Naive thymus-derived CD8-positive, alpha-beta T cell (primary cell): ENCODE results near the gene MICU2. TPM values are rescaled to one million over a fixed set of nuclear protein-coding genes. Genes with fewer than 3 reads are reported as not detected.
A peak's percentile ranks its signal among the peaks of the same experiment; 100 is the strongest.

ENCODE experiments used
- ATAC-seq, 2 donors: fragments of 150-1000 bp; cut with Tn5 transposase in 1 of 2; sonication (Bioruptor Pico), chemical (Tn5 transposase) in 1 of 2; 1 replicate in 1 of 2; 2 replicates in 1 of 2; pipeline ENCODE4 v1.10.0; 2021; ENCODE audit warnings: mild to moderate bottlenecking in 2 of 2, moderate library complexity in 2 of 2
- POLR2A ChIA-PET: fragments of 350-600 bp; sonication (Branson Sonifier 250); formaldehyde crosslinking; loops from one replicate; lab custom pipeline; 2021; ENCODE audit warnings: antibody characterized with exemption; lab: Charles Lee
- DNase-seq, 10 donors: peaks; one replicate each; pipeline versions ENCODE4 v3.0.0 to v3.0.0-alpha.2; 2020 to 2022
- H3K27ac Mint-ChIP-seq, 10 donors: one replicate each; pipeline ENCODE4 v1.8.0; 2020 to 2022; ENCODE audit warnings: mild to moderate bottlenecking in 10 of 10, mixed read lengths in 10 of 10, moderate library complexity in 4 of 10, inconsistent platforms in 1 of 10
- H3K27me3 Mint-ChIP-seq, 5 donors: one replicate each; pipeline ENCODE4 v1.8.0; 2021 to 2022; ENCODE audit warnings: mixed read lengths in 5 of 5
- H3K36me3 Mint-ChIP-seq, 3 donors: one replicate each; pipeline ENCODE4 v1.8.0; 2020 to 2022; ENCODE audit warnings: mixed read lengths in 3 of 3, mild to moderate bottlenecking in 2 of 3, inconsistent platforms in 1 of 3
- H3K4me1 Mint-ChIP-seq, 4 donors: one replicate each; pipeline ENCODE4 v1.8.0; 2021 to 2022; ENCODE audit warnings: mixed read lengths in 4 of 4
- H3K4me3 Mint-ChIP-seq, 10 donors: one replicate each; pipeline ENCODE4 v1.8.0; 2020 to 2022; ENCODE audit warnings: mild to moderate bottlenecking in 10 of 10, mixed read lengths in 10 of 10, moderate library complexity in 6 of 10, inconsistent platforms in 1 of 10
- H3K9me3 Mint-ChIP-seq, 9 donors: one replicate each; pipeline ENCODE4 v1.8.0; 2020 to 2022; ENCODE audit warnings: mixed read lengths in 9 of 9, mild to moderate bottlenecking in 3 of 9, inconsistent platforms in 1 of 9, moderate library complexity in 1 of 9
- polyA plus RNA-seq, 3 donors: library from polyadenylated mRNA; unstranded; fragments of 300-500 nt; fragmentation: Illumina TruSeq; gene quantifications; one replicate each; pipeline ENCODE4 v1.2.3, GENCODE V29; 2021
- total RNA-seq, 8 experiments: library from RNA in 2 of 8; stranded (reverse) in 2 of 8; gene quantifications; one replicate each; pipeline ENCODE4 v1.2.3 and lab custom pipeline; 2021 to 2026

Gene MICU2
- total and polyA plus RNA-seq, 5 experiments from 2014 or later, result 37.4 to 55.2 (median 44.3) TPM

DNA sequence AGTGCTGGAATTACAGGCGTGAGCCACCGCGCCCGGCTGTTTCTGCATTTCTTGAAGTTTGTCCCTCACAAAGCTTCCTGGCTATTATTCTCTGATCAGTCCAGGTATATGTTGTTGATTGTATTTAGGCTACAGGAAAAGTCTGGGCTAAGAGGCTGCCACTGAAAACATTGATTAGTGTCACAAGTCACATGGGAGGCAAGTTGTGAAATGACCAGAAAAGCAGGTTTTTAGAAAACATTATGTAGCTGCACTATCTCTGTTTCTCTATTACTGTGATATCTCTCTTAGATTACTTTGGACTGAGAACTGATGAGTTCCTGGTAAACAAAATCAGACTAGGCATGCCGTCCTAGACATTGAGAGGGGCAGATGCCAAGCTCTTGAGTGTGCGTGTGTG lies 128.9 kb downstream of the MICU2 start:
- H3K4me3 Mint-ChIP-seq, result no peak overlapping the region
- ATAC-seq, result no peak
- peaks cover 0 to 8% (median 5%) of the 10 kb centered on the region in 3 donors for H3K36me3 Mint-ChIP-seq
- H3K4me1 Mint-ChIP-seq, result peaks cover 8 to 18% (median 9%) of the 10 kb centered on the region in 4 donors
- H3K27me3 Mint-ChIP-seq, result peaks cover 0 to 3% (median 0%) of the 10 kb centered on the region in 5 donors
- peak overlapping the region in 1 of 10 donors; percentile 1 for H3K27ac Mint-ChIP-seq
- peaks cover 0 to 15% (median 6%) of the 10 kb centered on the region in 9 donors for H3K9me3 Mint-ChIP-seq
- no peak for DNase-seq
- POLR2A ChIA-PET, result interaction anchor here (1.2 kb wide), 1 partner anchor 177 kb away, joined by 3 read pairs; no protein-coding TSS in a partner anchor

DNA sequence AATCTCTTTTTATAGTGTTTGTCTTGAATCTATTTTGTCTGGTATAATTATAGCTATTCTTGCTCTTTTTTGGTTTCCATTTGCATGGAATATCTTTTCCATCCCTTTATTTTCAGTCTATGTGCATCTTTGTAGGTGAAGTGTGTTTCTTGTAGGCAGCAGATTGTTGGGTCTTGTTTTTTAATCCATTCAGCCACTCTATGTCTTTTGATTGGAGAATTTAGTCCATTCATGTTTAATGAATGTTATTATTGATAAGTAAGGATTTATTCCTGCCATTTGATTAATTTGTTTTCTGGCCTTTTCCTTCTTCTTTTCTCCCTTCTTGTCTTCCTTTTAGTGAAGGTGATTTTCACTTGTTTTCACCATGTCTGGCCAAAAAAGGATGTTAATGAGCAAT lies 133.2 kb downstream of the MICU2 start:
- Mint-ChIP-seq H3K27ac (no peak overlapping the region), H3K36me3 (peaks cover 0 to 8% (median 5%) of the 10 kb centered on the region in 3 donors), H3K4me3 (no peak overlapping the region), H3K9me3 (peaks cover 0 to 15% (median 6%) of the 10 kb centered on the region in 9 donors), H3K4me1 (no peaks in the 10 kb centered on the region), H3K27me3 (no peaks in the 10 kb centered on the region)
- no peak for ATAC-seq
- no peak for DNase-seq
- POLR2A ChIA-PET, result interaction anchor here (0.7 to 1.2 kb wide), 2 partner anchors 10 to 810 kb away, joined by 3 read pairs; no protein-coding TSS in a partner anchor

DNA sequence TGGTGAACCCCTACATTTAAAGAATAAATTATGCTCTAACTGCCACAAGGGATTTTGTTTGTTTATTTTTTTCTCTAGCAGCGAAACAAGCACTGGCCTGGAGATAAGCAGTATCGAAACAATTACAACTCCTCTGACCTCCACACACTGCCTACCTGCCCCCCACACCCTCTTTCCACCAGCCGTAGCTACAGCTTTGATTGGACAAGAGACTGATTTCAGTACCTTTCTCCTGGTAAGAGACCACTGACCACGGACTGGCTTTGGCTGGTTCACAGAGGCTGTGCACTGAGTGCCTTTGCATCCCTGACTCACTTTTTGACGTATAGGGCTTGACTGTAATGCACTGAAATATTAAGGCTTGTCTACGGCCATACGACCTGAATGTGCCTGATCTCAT lies 137.4 kb downstream of the MICU2 start:
- Mint-ChIP-seq H3K27me3 (no peaks in the 10 kb centered on the region), H3K27ac (no peak overlapping the region), H3K4me1 (no peaks in the 10 kb centered on the region), H3K4me3 (no peak overlapping the region), H3K36me3 (peaks cover 0 to 8% (median 2%) of the 10 kb centered on the region in 3 donors), H3K9me3 (peaks cover 0 to 11% (median 5%) of the 10 kb centered on the region in 9 donors)
- POLR2A ChIA-PET, result no interaction called here
- ATAC-seq, result no peak
- no peak for DNase-seq

DNA sequence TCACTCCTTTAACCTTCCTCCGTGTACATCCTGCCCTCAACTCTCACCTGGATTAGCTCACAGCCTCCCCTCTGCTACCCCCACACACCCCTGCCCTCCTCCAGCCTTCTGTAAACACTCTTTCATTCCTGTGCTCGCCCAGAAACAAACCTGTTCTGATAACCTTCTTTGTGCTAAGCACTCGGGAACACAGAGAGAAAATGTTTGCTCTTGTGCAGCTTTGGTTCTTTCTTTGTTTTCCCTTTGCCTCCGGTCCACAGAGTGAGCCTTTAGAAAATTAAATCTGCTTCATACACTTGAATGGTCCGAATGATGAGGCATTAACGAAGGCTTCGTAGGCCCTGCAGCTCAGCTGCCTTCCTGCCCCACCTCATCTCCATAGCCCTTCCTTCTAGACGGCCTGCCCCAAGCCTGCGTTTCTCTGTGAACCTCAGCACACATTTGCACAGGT lies 138.2 kb downstream of the MICU2 start:
- no peak overlapping the region for H3K27ac Mint-ChIP-seq
- peaks cover 0 to 2% (median 0%) of the 10 kb centered on the region in 3 donors for H3K36me3 Mint-ChIP-seq
- ATAC-seq (no peak), DNase-seq (no peak)
- POLR2A ChIA-PET, result no interaction called here
- peaks cover 0 to 3% (median 3%) of the 10 kb centered on the region in 9 donors for H3K9me3 Mint-ChIP-seq
- no peak overlapping the region for H3K4me3 Mint-ChIP-seq
- no peaks in the 10 kb centered on the region for H3K27me3 Mint-ChIP-seq
- H3K4me1 Mint-ChIP-seq, result no peaks in the 10 kb centered on the region

DNA sequence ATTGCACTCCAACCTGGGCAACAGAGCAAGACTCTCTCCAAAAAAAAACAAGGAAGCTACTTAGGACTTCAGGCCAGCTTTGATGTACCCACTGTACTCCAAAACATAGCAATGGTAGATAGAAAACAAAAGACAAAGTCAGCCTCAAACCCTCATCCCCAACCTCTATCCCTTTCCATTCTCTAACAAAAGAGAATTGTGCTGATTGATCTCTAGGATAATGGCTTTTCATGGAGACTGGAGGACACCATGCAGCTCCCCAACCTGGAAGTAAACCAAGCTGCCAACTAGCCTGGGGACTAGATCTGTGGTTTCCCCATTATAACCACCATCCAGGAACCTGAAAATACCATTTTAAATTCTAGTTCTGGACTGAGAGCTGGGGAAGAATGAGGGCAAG lies 140.5 kb downstream of the MICU2 start:
- ATAC-seq (no peak), DNase-seq (no peak)
- POLR2A ChIA-PET, result no interaction called here
- H3K27ac Mint-ChIP-seq, result no peak overlapping the region
- H3K9me3 Mint-ChIP-seq, result no peaks in the 10 kb centered on the region
- H3K27me3 Mint-ChIP-seq, result no peaks in the 10 kb centered on the region
- no peaks in the 10 kb centered on the region for H3K36me3 Mint-ChIP-seq
- H3K4me1 Mint-ChIP-seq, result peaks cover 0 to 11% (median 8%) of the 10 kb centered on the region in 4 donors
- no peak overlapping the region for H3K4me3 Mint-ChIP-seq

DNA sequence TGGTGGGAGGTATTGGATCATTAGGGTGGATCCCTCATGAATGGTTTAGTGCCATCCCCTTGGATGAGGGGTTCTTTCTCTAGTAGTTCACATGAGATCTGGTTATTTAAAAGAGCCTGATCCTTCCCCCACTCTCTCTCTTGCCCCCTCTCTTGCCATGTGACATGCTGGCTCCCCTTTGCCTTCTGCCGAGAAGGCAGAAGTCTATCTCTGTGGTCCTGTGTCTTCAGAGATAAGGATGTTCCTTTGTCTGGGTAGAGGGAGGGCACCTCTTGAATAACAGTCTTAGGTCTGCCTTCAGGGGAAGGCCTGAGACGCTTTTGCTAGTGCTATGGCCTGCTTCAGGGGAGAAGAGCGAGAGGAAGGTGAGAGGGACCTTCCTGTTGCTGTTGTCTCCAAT lies 142.8 kb downstream of the MICU2 start:
- POLR2A ChIA-PET, result interaction anchor here (0.9 kb wide), 1 partner anchor 9 kb away, joined by 3 read pairs; no protein-coding TSS in a partner anchor
- no peaks in the 10 kb centered on the region for H3K9me3 Mint-ChIP-seq
- H3K36me3 Mint-ChIP-seq, result peaks cover 0 to 2% (median 0%) of the 10 kb centered on the region in 3 donors
- peaks cover 7 to 29% (median 28%) of the 10 kb centered on the region in 4 donors for H3K4me1 Mint-ChIP-seq
- peak overlapping the region in 3 of 10 donors; percentile 86 to 98 (median 88) for H3K27ac Mint-ChIP-seq
- no peak for ATAC-seq
- H3K4me3 Mint-ChIP-seq, result peak overlapping the region in 1 of 10 donors; percentile 48
- no peaks in the 10 kb centered on the region for H3K27me3 Mint-ChIP-seq
- DNase-seq, result no peak

DNA sequence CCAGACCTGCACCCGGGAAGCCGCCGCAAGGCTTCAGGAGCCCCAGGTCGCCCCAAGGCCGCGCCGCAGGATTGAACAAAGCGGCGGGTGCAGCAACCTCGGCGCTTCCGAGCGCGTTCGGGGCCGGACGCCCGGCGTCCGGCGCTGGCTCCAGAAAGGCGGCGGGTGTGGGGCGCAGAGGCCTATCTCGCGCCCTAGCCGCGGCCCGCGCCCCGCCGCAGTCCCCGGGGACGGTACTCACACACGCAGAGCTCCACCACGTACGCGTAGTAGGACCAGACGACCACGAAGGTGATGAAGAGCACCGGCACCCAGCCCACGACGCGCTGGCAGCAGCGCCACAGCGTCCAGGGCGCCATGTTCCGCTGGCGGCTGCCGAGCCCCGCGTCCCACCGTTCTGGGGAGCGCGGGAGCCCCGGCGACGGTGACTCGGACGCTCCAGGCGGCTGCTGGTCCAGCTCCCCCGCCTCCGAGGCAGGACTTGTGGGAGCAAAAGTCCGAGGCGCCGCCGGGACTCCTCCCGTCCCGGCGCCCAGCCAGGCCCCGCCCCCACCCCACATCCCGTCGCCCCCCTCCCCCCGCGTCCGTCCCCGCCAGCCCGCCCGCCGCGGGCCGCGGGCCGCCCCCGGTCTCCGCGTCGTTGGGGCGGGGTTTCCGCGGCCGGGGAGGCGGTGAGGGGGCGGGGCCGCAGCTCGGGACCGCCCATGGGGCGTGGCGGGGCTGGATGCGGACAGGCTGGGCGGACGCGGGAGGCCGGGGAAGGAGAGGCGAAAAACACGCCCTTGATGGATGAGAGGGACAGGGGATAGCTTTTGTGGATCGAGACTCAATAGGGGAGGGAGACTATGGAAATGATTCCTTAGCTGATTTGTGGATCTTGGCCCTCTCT lies 144.9 kb downstream of the MICU2 start, which contains the start of gene ZDHHC20:
ZDHHC20 (minus strand) TSS at position 491 of the 889 bp plus-strand sequence; CDS start at position 359, 132 bp downstream.
- H3K36me3 Mint-ChIP-seq, result peaks cover 5 to 8% (median 7%) of the 10 kb centered on the region in 3 donors
- H3K9me3 Mint-ChIP-seq, result no peaks in the 10 kb centered on the region
- H3K27ac Mint-ChIP-seq, result peak within 1 kb of the TSS; percentile 86 to 98 (median 93)
- POLR2A ChIA-PET, result interaction anchor here (0.8 to 2.4 kb wide), 12 partner anchors 18 to 686 kb away, joined by 3 to 14 read pairs (median 4); partner anchors contain the start of genes EEF1AKMT1, MICU2, MRPL57 and SKA3
- no peaks in the 10 kb centered on the region for H3K27me3 Mint-ChIP-seq
- peaks cover 13 to 44% (median 43%) of the 10 kb centered on the region in 4 donors for H3K4me1 Mint-ChIP-seq
- ATAC-seq (peak; percentile 80 to 83), DNase-seq (peak; percentile 74 to 92 (median 89))
- peak within 1 kb of the TSS; percentile 90 to 96 (median 92) for H3K4me3 Mint-ChIP-seq

DNA sequence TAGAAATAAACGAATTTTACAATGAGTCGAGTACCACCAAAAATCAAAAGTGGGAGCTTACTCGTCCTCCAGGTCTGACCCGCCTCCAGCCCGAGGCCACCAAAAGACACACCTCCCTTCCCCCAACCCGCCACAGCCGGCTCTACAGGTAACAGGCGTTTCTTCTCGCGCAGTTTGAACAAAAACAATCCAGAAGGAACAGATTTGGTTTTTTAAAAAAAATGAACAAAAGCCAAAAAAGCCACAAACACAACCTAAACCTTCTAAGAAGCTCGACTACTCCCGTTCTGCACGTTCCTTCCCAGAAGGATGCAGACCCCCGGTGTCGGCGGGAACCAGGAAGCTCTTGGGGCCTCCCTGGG lies 145.5 kb downstream of the MICU2 start:
- peaks cover 5 to 8% (median 7%) of the 10 kb centered on the region in 3 donors for H3K36me3 Mint-ChIP-seq
- peaks cover 13 to 47% (median 44%) of the 10 kb centered on the region in 4 donors for H3K4me1 Mint-ChIP-seq
- POLR2A ChIA-PET, result interaction anchor here (0.9 to 2.4 kb wide), 10 partner anchors 18 to 282 kb away, joined by 3 to 14 read pairs (median 4); partner anchors contain the start of genes MICU2, MRPL57 and SKA3
- peaks cover 0 to under 1% (median 0%) of the 10 kb centered on the region in 9 donors for H3K9me3 Mint-ChIP-seq
- peak overlapping the region; percentile 85 to 96 (median 92) for H3K27ac Mint-ChIP-seq
- no peaks in the 10 kb centered on the region for H3K27me3 Mint-ChIP-seq
- H3K4me3 Mint-ChIP-seq, result peak overlapping the region; percentile 90 to 95 (median 92)
- ATAC-seq (peak; percentile 31 to 33), DNase-seq (peak in 9 of 10 donors; percentile 27 to 74 (median 39))

DNA sequence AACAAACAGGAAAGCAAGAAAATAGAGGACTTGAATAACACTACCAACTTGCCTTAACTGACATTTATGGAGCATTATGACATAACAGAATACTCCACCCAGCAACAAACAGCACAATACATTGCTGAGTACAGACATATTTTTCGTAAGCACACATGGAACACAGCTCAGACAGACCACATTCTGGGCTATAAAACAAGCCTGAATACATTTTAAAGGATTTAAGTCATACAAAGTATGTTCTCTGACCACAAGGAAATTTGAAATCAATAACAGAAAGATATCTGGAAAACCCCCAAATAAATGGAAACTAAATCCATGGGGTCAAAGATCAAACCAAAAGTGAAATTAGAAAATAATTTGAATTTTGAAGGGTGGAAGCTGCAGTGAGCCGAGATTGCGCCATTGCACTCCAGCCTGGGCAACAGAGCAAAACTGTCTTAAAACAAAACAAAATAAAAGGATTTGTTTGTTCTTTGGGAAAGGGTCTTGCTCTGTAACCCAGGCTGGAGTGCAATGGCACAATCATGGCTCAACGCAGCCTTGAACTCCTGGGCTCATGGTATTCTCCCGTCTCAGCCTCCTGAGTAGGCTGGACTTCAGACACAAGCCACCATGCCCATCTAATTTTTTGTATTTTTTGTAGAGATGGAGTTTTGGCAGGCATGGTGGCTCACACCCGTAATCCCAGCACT lies 150.4 kb downstream of the MICU2 start:
- H3K36me3 Mint-ChIP-seq, result peaks cover 13 to 16% (median 15%) of the 10 kb centered on the region in 3 donors
- ATAC-seq (no peak), DNase-seq (no peak)
- peak overlapping the region in 3 of 10 donors; percentile 5 to 36 (median 11) for H3K4me3 Mint-ChIP-seq
- H3K27ac Mint-ChIP-seq, result no peak overlapping the region
- H3K4me1 Mint-ChIP-seq, result peaks cover 25 to 70% (median 66%) of the 10 kb centered on the region in 4 donors
- H3K9me3 Mint-ChIP-seq, result peaks cover 0 to 14% (median 7%) of the 10 kb centered on the region in 9 donors
- POLR2A ChIA-PET, result no interaction called here
- no peaks in the 10 kb centered on the region for H3K27me3 Mint-ChIP-seq

DNA sequence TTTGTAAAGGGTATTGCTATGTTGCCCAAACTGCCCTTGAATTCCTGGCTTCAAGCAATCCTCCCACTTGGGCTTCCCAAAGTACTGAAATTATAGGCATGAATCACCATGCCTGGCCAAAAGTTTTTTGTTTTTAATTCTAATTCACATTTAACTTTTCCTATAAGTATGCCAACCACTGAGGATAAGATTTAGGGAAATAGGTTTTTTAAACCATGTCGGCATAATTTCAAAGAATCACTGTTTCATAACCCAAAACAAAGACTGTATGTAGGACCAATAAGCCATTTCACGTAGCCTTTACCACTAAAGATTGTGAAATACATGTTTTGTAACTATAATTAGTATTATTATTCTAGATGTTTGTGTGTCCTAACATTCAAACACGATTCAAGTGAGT lies 153.0 kb downstream of the MICU2 start:
- H3K9me3 Mint-ChIP-seq, result peaks cover 0 to 14% (median 7%) of the 10 kb centered on the region in 9 donors
- peaks cover 15 to 21% (median 19%) of the 10 kb centered on the region in 3 donors for H3K36me3 Mint-ChIP-seq
- H3K27ac Mint-ChIP-seq, result peak overlapping the region in 1 of 10 donors; percentile 71
- POLR2A ChIA-PET, result no interaction called here
- H3K27me3 Mint-ChIP-seq, result no peaks in the 10 kb centered on the region
- DNase-seq, result no peak
- peaks cover 25 to 60% (median 58%) of the 10 kb centered on the region in 4 donors for H3K4me1 Mint-ChIP-seq
- H3K4me3 Mint-ChIP-seq, result no peak overlapping the region
- ATAC-seq, result no peak

DNA sequence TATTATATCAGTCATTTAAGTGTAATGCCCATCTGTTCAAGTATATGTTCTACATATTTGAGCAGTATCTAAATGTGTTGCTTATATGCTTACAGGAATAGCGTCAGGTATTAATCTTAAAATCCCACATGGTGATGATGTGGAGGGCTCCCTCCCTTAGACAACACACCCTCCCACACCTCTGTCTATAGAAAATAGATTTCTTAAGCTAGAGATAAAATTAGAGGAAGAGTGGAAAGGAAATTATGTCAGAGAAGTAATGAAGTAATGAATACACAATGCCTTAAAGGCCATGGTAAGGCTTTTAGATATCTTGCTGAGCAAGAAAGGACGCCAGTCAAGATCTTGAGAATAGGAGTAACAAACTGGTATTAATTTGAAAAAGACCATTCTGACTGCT lies 157.3 kb downstream of the MICU2 start:
- Mint-ChIP-seq H3K4me1 (peaks cover 34 to 67% (median 62%) of the 10 kb centered on the region in 4 donors), H3K27me3 (no peaks in the 10 kb centered on the region), H3K9me3 (peaks cover 0 to 3% (median 0%) of the 10 kb centered on the region in 9 donors), H3K4me3 (peak overlapping the region in 5 of 10 donors; percentile 18 to 63 (median 31)), H3K27ac (peak overlapping the region in 3 of 10 donors; percentile 21 to 37 (median 28)), H3K36me3 (peaks cover 0 to 19% (median 6%) of the 10 kb centered on the region in 3 donors)
- ATAC-seq (no peak), DNase-seq (no peak)
- POLR2A ChIA-PET, result no interaction called here

DNA sequence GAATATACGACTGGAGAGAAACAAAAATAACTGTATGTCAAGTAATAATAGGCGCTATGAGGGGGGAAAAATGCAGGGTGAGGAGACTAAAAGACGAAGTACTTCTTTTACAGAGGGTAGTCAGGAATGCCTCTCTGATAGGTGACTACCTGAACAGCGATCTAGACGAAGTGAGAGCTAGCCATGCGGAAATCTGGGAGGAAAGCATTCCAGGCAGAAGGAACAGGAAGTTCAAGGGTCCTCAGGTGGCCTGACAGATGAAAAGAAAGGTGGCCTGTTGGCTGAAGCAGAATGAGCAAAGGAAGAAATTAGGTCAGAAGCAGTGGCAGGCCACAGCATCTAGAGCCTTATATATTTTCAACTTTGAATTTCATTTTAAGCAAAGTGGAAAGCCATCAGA lies 158.2 kb downstream of the MICU2 start:
- H3K27me3 Mint-ChIP-seq, result no peaks in the 10 kb centered on the region
- H3K9me3 Mint-ChIP-seq, result peaks cover 0 to 4% (median 0%) of the 10 kb centered on the region in 9 donors
- ATAC-seq (no peak), DNase-seq (no peak)
- peak overlapping the region in 2 of 10 donors; percentile 2 to 12 for H3K4me3 Mint-ChIP-seq
- POLR2A ChIA-PET, result no interaction called here
- peak overlapping the region in 3 of 10 donors; percentile 2 to 49 (median 5) for H3K27ac Mint-ChIP-seq
- peaks cover 0 to 19% (median 6%) of the 10 kb centered on the region in 3 donors for H3K36me3 Mint-ChIP-seq
- H3K4me1 Mint-ChIP-seq, result peaks cover 37 to 73% (median 63%) of the 10 kb centered on the region in 4 donors
